Liver (tissue), 3 donors: Measurements from ENCODE around the gene COL24A1.

Source experiments
- EGR1 ChIP-seq, 2 donors: IDR thresholded peaks; 2 replicates each; pipeline ENCODE4 v1.6.1; 2016 to 2018; ENCODE audit warnings: antibody characterized with exemption in 2 of 2, low read depth in 2 of 2
- FOXA1 ChIP-seq: IDR thresholded peaks from 2 replicates; pipeline ENCODE4 v1.6.1; 2016; ENCODE audit warnings: antibody characterized with exemption
- HNF4A ChIP-seq, 2 donors: conservative IDR thresholded peaks; 2 replicates each; pipeline ENCODE4 v1.6.1; 2016; ENCODE audit warnings: antibody characterized with exemption in 2 of 2, mild to moderate bottlenecking in 2 of 2
- JUND ChIP-seq, 2 donors: IDR thresholded peaks; 2 replicates each; pipeline ENCODE4 v1.6.1; 2016; ENCODE audit warnings: antibody characterized with exemption in 2 of 2
- MAX ChIP-seq: IDR thresholded peaks from 2 replicates; pipeline ENCODE4 v1.6.1; 2016; ENCODE audit warnings: antibody characterized with exemption
- RAD21 ChIP-seq, 2 donors: IDR thresholded peaks; 2 replicates each; pipeline ENCODE4 v1.6.1; 2016; ENCODE audit warnings: antibody characterized with exemption in 2 of 2, mild to moderate bottlenecking in 2 of 2
- SP1 ChIP-seq: IDR thresholded peaks from 2 replicates; pipeline ENCODE4 v1.6.1; 2018; ENCODE audit warnings: antibody characterized with exemption, mild to moderate bottlenecking
- TAF1 ChIP-seq: conservative IDR thresholded peaks from 2 replicates; pipeline ENCODE4 v1.6.1; 2016; ENCODE audit warnings: antibody characterized with exemption, mild to moderate bottlenecking
- YY1 ChIP-seq: IDR thresholded peaks from 2 replicates; pipeline ENCODE4 v1.6.1; 2016; ENCODE audit warnings: antibody characterized with exemption, mild to moderate bottlenecking
- TF ChIP-seq, protein P1 (sequence below): fragments of 150-350 bp; IDR thresholded peaks from 2 replicates; pipeline ENCODE4 v1.5.1; 2017; ENCODE audit warnings: improper control_type of control experiment, low read depth, low read length; ENCODE audit not compliant: missing input control
- TF ChIP-seq, protein P2 (sequence below): IDR thresholded peaks from 2 replicates; pipeline ENCODE4 v1.6.1; 2016; ENCODE audit warnings: antibody characterized with exemption, mild to moderate bottlenecking
- TF ChIP-seq, protein P3 (sequence below): IDR thresholded peaks from 2 replicates; pipeline ENCODE4 v1.6.1; 2016; ENCODE audit warnings: antibody characterized with exemption
- donor health status: healthy.
- donor health status: healthy.

GRCh38 chr1:85798419-85798818 is 358.2 kb downstream of the COL24A1 start:
- TF ChIP-seq, protein P1, sequence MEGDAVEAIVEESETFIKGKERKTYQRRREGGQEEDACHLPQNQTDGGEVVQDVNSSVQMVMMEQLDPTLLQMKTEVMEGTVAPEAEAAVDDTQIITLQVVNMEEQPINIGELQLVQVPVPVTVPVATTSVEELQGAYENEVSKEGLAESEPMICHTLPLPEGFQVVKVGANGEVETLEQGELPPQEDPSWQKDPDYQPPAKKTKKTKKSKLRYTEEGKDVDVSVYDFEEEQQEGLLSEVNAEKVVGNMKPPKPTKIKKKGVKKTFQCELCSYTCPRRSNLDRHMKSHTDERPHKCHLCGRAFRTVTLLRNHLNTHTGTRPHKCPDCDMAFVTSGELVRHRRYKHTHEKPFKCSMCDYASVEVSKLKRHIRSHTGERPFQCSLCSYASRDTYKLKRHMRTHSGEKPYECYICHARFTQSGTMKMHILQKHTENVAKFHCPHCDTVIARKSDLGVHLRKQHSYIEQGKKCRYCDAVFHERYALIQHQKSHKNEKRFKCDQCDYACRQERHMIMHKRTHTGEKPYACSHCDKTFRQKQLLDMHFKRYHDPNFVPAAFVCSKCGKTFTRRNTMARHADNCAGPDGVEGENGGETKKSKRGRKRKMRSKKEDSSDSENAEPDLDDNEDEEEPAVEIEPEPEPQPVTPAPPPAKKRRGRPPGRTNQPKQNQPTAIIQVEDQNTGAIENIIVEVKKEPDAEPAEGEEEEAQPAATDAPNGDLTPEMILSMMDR: no peak
- no peak for TF ChIP-seq SP1
- TF ChIP-seq FOXA1: no peak
- no peak for TF ChIP-seq YY1
- TF ChIP-seq, protein P2, sequence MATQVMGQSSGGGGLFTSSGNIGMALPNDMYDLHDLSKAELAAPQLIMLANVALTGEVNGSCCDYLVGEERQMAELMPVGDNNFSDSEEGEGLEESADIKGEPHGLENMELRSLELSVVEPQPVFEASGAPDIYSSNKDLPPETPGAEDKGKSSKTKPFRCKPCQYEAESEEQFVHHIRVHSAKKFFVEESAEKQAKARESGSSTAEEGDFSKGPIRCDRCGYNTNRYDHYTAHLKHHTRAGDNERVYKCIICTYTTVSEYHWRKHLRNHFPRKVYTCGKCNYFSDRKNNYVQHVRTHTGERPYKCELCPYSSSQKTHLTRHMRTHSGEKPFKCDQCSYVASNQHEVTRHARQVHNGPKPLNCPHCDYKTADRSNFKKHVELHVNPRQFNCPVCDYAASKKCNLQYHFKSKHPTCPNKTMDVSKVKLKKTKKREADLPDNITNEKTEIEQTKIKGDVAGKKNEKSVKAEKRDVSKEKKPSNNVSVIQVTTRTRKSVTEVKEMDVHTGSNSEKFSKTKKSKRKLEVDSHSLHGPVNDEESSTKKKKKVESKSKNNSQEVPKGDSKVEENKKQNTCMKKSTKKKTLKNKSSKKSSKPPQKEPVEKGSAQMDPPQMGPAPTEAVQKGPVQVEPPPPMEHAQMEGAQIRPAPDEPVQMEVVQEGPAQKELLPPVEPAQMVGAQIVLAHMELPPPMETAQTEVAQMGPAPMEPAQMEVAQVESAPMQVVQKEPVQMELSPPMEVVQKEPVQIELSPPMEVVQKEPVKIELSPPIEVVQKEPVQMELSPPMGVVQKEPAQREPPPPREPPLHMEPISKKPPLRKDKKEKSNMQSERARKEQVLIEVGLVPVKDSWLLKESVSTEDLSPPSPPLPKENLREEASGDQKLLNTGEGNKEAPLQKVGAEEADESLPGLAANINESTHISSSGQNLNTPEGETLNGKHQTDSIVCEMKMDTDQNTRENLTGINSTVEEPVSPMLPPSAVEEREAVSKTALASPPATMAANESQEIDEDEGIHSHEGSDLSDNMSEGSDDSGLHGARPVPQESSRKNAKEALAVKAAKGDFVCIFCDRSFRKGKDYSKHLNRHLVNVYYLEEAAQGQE: no peak
- no peak for TF ChIP-seq RAD21 (IDR thresholded peaks at IDR 0.05)
- no peak for TF ChIP-seq HNF4A (conservative IDR thresholded peaks at IDR 0.05)
- TF ChIP-seq, protein P3, sequence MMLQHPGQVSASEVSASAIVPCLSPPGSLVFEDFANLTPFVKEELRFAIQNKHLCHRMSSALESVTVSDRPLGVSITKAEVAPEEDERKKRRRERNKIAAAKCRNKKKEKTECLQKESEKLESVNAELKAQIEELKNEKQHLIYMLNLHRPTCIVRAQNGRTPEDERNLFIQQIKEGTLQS: no peak
- TF ChIP-seq EGR1 (IDR thresholded peaks at IDR 0.05; ENCODE audit: low read depth in 2 of 2): no peak
- TF ChIP-seq TAF1: no peak
- no peak for TF ChIP-seq MAX
- TF ChIP-seq JUND (IDR thresholded peaks at IDR 0.05): no peak
